Neural progenitor cell (in vitro differentiated cells): ENCODE measurements around the gene SF3B2. TPM values are rescaled to one million over a fixed set of nuclear protein-coding genes. Genes with fewer than 3 reads are reported as not detected.

Experiments
- DNase-seq: peaks from one replicate; pipeline ENCODE4 v3.0.0-alpha.2; 2016; ENCODE audit warnings: low spot score
- H2AFZ ChIP-seq: fragments of 200-600 bp; sonication (generic); replicated peaks from 2 replicates; pipeline ENCODE4 v1.6.1; 2016; ENCODE audit warnings: antibody characterized with exemption
- H3F3A ChIP-seq: fragments of 200-600 bp; sonication (generic); 2 replicates; pipeline ENCODE4 v1.6.1; 2016; ENCODE audit warnings: antibody characterized with exemption, low read depth
- H3K27ac ChIP-seq: fragments of 200-600 bp; sonication (generic); 2 replicates; pipeline ENCODE4 v1.5.1; 2016; ENCODE audit warnings: mild to moderate bottlenecking
- H3K27me3 ChIP-seq: fragments of 200-600 bp; sonication (generic); 2 replicates; pipeline ENCODE4 v1.6.1; 2016; ENCODE audit warnings: mild to moderate bottlenecking, moderate library complexity
- H3K36me3 ChIP-seq: fragments of 200-600 bp; sonication (generic); 2 replicates; pipeline ENCODE4 v1.5.1; 2016
- H3K4me1 ChIP-seq: fragments of 200-600 bp; sonication (generic); 2 replicates; pipeline ENCODE4 v1.6.1; 2016; ENCODE audit warnings: mixed run types
- H3K4me2 ChIP-seq: fragments of 200-600 bp; sonication (generic); 2 replicates; pipeline ENCODE4 v1.6.1; 2016
- H3K4me3 ChIP-seq: fragments of 200-600 bp; sonication (generic); 2 replicates; pipeline ENCODE4 v1.5.1; 2016
- H3K79me2 ChIP-seq: fragments of 200-600 bp; sonication (generic); 2 replicates; pipeline ENCODE4 v1.6.1; 2016; ENCODE audit warnings: low read depth
- H3K9ac ChIP-seq: fragments of 200-600 bp; sonication (generic); 2 replicates; pipeline ENCODE4 v1.6.1; 2016
- H3K9me3 ChIP-seq: fragments of 200-600 bp; sonication (generic); 2 replicates; pipeline ENCODE4 v1.5.1; 2016; ENCODE audit warnings: low read depth
- H4K20me1 ChIP-seq: fragments of 200-600 bp; sonication (generic); 2 replicates; pipeline ENCODE4 v1.6.1; 2016; ENCODE audit warnings: low read depth
- H3K27ac Mint-ChIP-seq: 3 replicates; pipeline ENCODE4 v1.8.0; 2021; ENCODE audit warnings: mixed read lengths
- H3K27me3 Mint-ChIP-seq: 2 replicates; pipeline ENCODE4 v1.8.0; 2022; ENCODE audit warnings: low read depth, mild to moderate bottlenecking, inconsistent platforms, moderate library complexity, mixed read lengths; ENCODE audit not compliant: insufficient read depth
- H3K36me3 Mint-ChIP-seq: 3 replicates; pipeline ENCODE4 v1.8.0; 2021; ENCODE audit warnings: mixed read lengths
- H3K4me1 Mint-ChIP-seq: 3 replicates; pipeline ENCODE4 v1.8.0; 2021; ENCODE audit warnings: mixed read lengths
- H3K4me3 Mint-ChIP-seq: 3 replicates; pipeline ENCODE4 v1.8.0; 2021; ENCODE audit warnings: mild to moderate bottlenecking, moderate library complexity, mixed read lengths
- H3K9me3 Mint-ChIP-seq: 3 replicates; pipeline ENCODE4 v1.8.0; 2020; ENCODE audit warnings: mixed read lengths
- CTCF ChIP-seq: fragments of 200-600 bp; sonication (generic); IDR thresholded peaks from 2 replicates; pipeline ENCODE4 v1.5.1; 2017; ENCODE audit warnings: antibody characterized with exemption, mild to moderate bottlenecking
- EZH2 ChIP-seq: fragments of 200-600 bp; sonication (generic); IDR thresholded peaks from 2 replicates; pipeline ENCODE4 v1.6.1; 2017; ENCODE audit warnings: antibody characterized with exemption, mild to moderate bottlenecking, moderate library complexity
- EZH2phosphoT487 ChIP-seq: fragments of 200-600 bp; sonication (generic); IDR thresholded peaks from 2 replicates; pipeline ENCODE4 v1.6.1; 2017; ENCODE audit warnings: antibody characterized with exemption
- total RNA-seq: library from RNA; depleted of rRNA; stranded (reverse); fragments of >200 nt; gene quantifications from 2 replicates; pipeline ENCODE4 v1.2.3, GENCODE V29; 2015; ENCODE audit warnings: low replicate concordance

Gene SF3B2
- total RNA-seq, 1 donor from 2014 or later = 198 TPM

GRCh38 chr11:66017321-66017720 is 34.8 kb upstream of the SF3B2 start:
- H3K27me3 Mint-ChIP-seq = peaks cover 15% of the 10 kb centered on the region
- H3K9me3 ChIP-seq = no peaks in the 10 kb centered on the region
- H3K27ac ChIP-seq = no peak overlapping the region
- H3K4me2 ChIP-seq = no peak overlapping the region
- no peak overlapping the region for H3K9ac ChIP-seq
- TF ChIP-seq EZH2phosphoT487 = no peak
- TF ChIP-seq CTCF = no peak
- TF ChIP-seq EZH2 = no peak
- no peaks in the 10 kb centered on the region for H3K36me3 Mint-ChIP-seq
- no peak overlapping the region for H3K27ac Mint-ChIP-seq
- no peaks in the 10 kb centered on the region for H3F3A ChIP-seq
- no peaks in the 10 kb centered on the region for H3K4me1 ChIP-seq
- H3K9me3 Mint-ChIP-seq = no peaks in the 10 kb centered on the region
- no peaks in the 10 kb centered on the region for H3K4me1 Mint-ChIP-seq
- H3K79me2 ChIP-seq = no peaks in the 10 kb centered on the region
- no peak overlapping the region for H2AFZ ChIP-seq
- no peaks in the 10 kb centered on the region for H4K20me1 ChIP-seq
- no peak for DNase-seq
- no peak overlapping the region for H3K4me3 ChIP-seq
- no peak overlapping the region for H3K4me3 Mint-ChIP-seq
- no peaks in the 10 kb centered on the region for H3K36me3 ChIP-seq
- peaks cover 21% of the 10 kb centered on the region for H3K27me3 ChIP-seq

GRCh38 chr11:66020212-66020611 is 32.0 kb upstream of the SF3B2 start:
- peaks cover 29% of the 10 kb centered on the region for H3K27me3 ChIP-seq
- Mint-ChIP-seq H3K27ac (no peak overlapping the region), H3K36me3 (no peaks in the 10 kb centered on the region), H3K27me3 (peaks cover 12% of the 10 kb centered on the region), H3K4me3 (no peak overlapping the region), H3K4me1 (peaks cover 4% of the 10 kb centered on the region), H3K9me3 (no peaks in the 10 kb centered on the region)
- no peak overlapping the region for H3K4me3 ChIP-seq
- H3K27ac ChIP-seq = no peak overlapping the region
- no peak overlapping the region for H3K4me2 ChIP-seq
- H3F3A ChIP-seq = no peaks in the 10 kb centered on the region
- no peak for DNase-seq
- no peaks in the 10 kb centered on the region for H3K36me3 ChIP-seq
- TF ChIP-seq EZH2 (no peak), EZH2phosphoT487 (no peak), CTCF (no peak)
- H2AFZ ChIP-seq = no peak overlapping the region
- no peaks in the 10 kb centered on the region for H3K4me1 ChIP-seq
- H3K9me3 ChIP-seq = no peaks in the 10 kb centered on the region
- no peaks in the 10 kb centered on the region for H4K20me1 ChIP-seq
- H3K9ac ChIP-seq = no peak overlapping the region
- no peaks in the 10 kb centered on the region for H3K79me2 ChIP-seq

- Mint-ChIP-seq H3K9me3 (no peaks in the 10 kb centered on the region), H3K4me1 (peaks cover 4% of the 10 kb centered on the region), H3K36me3 (no peaks in the 10 kb centered on the region), H3K27me3 (peaks cover 12% of the 10 kb centered on the region), H3K4me3 (no peak overlapping the region), H3K27ac (no peak overlapping the region)
- H3K27me3 ChIP-seq = peaks cover 29% of the 10 kb centered on the region
- H3K36me3 ChIP-seq = no peaks in the 10 kb centered on the region
- no peak overlapping the region for H3K4me3 ChIP-seq
- H3K4me2 ChIP-seq = no peak overlapping the region
- no peaks in the 10 kb centered on the region for H3K4me1 ChIP-seq
- H3F3A ChIP-seq = no peaks in the 10 kb centered on the region
- H3K9me3 ChIP-seq = no peaks in the 10 kb centered on the region
- TF ChIP-seq CTCF = no peak
- no peaks in the 10 kb centered on the region for H4K20me1 ChIP-seq
- H3K27ac ChIP-seq = no peak overlapping the region
- H3K9ac ChIP-seq = no peak overlapping the region
- DNase-seq = no peak
- H3K79me2 ChIP-seq = no peaks in the 10 kb centered on the region
- no peak overlapping the region for H2AFZ ChIP-seq
Measured at GRCh38 chr11:66020618-66021357, 31.4 kb upstream of the SF3B2 start.
